Stimulated activated CD4-positive, alpha-beta T cell treated with anti-CD3 and anti-CD28 coated beads, Interleukin-4, amount 100 ng/mL, for 4 hours (primary cell): ENCODE measurements around the gene ZDHHC11B.
"Not testable (repeated sequence)": the region's sequence is repeated elsewhere in the genome, so short reads cannot be mapped to it uniquely, and the experiment has no call there.

Experiments used
- DNase-seq, 2 experiments: peaks; one replicate each; pipeline ENCODE4 v3.0.0-alpha.2; 2020

ZDHHC11B gene, protein sequence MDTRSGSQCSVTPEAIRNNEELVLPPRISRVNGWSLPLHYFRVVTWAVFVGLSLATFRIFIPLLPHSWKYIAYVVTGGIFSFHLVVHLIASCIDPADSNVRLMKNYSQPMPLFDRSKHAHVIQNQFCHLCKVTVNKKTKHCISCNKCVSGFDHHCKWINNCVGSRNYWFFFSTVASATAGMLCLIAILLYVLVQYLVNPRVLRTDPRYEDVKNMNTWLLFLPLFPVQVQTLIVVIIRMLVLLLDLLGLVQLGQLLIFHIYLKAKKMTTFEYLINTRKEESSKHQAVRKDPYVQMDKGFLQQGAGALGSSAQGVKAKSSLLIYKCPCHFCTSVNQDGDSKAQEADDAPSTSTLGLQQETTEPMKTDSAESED

DNA sequence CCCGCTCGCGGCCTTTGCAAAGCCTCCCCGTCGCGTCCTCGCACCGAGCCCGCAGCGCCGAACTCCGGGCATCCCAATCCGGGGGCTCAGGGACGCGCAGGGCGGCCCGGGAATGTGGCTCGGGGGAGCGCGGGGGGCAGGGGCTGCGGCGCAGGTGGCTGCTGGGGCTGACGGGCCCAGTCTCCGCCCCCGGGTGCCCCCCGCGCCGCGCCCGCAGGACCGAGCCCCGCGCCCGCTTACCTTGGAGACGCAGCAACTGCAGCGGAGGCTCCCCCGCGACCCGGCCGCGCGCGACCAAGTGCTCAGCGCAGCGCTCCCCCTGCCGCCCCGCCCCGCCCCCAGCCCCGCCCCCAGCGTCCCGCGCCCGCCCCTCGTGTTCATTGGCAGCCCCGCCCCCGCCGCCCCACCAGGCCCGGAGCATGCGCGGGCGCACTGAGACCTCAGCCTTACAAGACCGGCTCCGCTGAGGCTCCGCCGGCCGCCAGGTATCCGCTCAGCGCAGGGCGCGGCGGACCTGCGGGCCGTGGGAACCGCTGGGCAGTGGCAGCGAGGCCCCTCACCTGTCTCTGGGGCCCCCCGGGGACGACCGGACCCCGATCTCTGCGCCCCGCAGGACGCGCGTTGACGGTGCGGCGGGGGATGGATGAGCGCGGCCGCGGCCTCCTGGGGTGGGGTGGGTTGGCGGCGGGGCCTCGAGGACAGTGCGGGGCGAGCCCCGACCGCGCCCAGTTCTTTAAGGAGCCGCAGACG lies at the start of gene ZDHHC11B:
ZDHHC11B (minus strand) TSS at position 302 of the 750 bp plus-strand sequence. CDS start 17,810 bp downstream, outside the sequence.
- peak; percentile 92 to 98 for DNase-seq

DNA sequence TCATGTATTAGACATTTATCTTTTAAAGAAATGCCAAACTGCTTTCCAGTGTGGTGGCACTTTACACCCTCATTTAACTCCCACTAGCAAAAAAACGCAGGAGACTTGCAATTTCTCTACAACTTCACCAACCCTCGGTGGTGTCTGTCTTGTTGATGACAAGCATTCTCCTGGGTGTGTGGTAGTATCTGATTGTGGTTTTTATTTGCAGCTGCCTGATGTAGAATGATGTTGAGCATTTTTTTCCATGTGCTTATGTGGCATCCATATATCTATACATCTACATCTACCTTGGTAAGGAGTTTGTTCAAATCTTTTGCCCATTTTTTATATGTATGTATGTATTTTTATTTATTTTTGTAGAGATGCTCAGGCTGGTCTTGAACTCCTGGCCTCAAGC lies 49.5 kb upstream of the ZDHHC11B start:
- DNase-seq: not testable (repeated sequence)

DNA sequence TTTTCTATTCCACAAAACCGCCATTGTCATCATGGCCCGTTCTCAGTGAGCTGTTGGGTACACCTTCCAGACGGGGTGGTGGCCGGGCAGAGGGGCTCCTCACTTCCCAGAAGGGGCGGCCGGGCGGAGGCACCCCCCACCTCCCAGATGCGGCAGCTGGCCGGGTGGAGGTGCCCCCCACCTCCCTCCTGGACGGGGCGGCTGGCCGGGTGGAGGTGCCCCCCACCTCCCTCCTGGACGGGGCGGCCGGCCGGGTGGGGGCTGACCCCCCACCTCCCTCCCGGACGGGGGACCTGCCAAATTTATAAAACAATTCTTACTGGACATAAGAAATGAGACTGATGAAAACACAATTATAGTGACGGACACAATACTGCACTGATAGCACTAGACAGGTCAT lies 43.7 kb upstream of the ZDHHC11B start:
- not testable (repeated sequence) for DNase-seq

DNA sequence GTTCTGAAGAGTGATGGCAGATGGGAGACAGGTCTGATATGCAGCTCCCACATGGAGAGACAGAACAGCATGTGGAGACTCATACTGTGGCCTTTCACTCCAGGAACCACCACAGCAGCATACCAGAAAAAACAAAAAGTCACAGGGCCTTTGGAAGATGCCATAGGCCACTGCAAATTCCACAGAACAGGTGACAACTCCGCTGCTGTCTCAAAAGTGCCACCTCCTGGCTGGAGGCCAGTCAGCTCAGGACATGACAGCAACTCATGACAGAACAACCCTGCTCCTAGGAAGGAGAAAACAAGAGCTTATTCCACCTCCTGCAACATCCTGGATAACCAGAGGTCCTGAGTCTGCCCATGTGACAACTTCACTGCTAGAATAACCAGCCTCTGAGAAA lies 41.0 kb upstream of the ZDHHC11B start:
- not testable (repeated sequence) for DNase-seq

DNA sequence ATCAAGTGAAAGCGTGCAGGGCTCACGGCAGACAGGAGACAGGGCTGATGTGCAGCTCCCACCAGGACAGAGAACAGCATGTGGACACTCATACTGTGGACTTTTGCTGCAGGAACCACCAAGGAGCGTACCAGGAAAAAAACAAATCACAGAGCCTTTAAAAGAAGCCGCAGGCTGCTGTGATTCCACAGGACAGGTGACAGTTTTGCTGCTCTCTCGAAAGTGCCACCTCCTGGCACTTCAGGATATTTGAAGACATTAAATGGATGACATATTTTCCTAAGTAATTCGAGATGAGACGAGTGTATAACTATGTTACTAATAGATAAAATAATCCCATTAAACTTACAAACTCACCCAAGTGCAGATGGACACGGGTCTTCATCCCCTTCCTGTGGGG lies 37.0 kb upstream of the ZDHHC11B start:
- no peak for DNase-seq

DNA sequence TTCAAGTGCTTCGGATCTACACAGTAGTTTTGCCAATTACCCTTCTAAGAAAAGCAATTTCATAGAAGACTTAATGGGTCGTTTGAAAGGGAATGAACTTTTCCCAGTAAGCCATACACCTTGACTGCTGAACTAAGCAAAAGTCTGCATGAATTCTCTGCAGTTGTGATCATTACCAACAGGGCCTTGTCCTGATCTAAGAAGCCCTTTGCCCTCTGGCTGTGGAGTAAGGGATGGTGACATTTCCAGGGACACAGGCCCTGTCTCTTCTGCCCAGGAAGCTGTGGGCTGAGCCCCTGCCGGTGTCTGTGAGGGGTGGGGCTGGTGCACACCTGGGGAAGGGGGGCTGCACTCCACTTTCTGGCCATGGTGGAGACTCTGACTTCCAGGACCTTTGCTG lies 35.7 kb upstream of the ZDHHC11B start:
- no peak for DNase-seq

DNA sequence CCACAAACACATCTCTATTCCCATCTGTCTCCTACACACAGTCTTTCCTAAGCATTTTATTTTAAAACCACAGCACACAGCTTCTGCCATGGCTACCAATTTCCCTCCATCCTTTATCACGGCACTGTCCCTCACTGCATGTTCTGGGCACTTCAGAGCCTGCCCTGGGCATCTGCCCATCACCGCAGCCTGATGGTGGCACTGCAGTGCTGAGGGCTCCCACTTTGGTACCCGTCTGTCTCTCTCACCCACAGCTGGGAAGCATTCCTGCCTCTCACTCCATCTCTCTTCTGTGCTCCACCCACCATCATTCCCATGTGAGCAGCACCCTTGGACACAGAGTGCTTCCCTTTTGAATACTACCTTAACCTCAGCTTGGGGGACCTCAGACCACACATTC lies 34.5 kb upstream of the ZDHHC11B start:
- no peak for DNase-seq

DNA sequence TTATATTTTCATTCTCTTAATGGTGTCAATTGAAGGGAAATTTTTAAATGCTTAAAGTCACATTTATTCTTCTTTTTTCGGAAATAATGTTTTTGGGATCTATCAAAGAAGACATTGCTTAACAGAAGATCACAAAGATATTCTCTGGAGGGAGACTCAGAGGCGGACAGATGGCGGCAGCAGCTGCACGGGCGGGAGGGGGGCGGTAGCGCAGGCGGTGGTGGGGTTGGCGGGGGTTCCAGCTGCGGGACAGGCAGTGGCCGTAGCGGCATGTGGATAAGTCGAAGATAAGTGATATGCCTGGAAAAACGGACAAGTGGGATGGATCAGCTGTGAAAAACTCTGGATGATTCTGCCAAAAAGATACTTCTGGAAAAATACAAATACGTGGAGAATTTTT lies 31.6 kb upstream of the ZDHHC11B start:
- DNase-seq: no peak

DNA sequence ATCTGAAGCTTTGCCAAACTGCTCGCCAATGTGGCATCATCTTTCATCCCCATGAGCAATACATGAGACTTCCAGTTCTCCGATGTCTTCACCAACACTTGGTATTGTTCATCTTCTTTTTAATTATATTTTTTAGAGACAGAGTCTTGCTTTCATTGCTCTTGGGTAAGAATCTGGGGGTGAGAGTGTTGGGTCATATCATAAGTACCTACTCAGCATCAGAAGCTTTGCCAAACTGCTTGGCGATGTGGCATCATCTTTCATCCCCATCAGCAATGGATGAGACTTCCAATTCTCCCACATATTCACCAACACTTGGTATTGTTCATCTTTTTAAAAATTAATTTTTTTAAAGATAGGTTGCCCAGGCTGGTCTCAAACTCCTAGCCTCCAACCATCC lies 30.9 kb upstream of the ZDHHC11B start:
- no peak for DNase-seq

DNA sequence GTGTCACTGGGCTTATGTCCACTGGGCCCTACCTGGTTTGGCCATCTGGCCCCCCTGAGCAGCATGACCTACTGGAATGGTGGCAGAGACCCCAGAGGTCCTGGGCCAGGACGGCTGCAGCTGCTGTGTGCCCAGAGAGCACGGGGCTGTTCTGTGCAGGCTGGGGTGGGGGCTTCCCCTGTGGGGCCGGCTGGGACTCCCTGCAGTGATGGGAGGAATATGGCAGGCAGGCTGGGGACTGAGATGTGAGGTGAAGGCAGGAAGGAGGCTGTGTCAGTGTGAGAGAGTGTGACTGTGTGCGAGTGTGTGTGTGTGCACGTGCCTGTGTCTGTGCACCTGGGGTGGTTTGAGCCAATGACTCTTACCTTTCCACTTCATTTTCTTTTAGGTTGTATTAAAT lies 29.0 kb upstream of the ZDHHC11B start:
- not testable (repeated sequence) for DNase-seq

DNA sequence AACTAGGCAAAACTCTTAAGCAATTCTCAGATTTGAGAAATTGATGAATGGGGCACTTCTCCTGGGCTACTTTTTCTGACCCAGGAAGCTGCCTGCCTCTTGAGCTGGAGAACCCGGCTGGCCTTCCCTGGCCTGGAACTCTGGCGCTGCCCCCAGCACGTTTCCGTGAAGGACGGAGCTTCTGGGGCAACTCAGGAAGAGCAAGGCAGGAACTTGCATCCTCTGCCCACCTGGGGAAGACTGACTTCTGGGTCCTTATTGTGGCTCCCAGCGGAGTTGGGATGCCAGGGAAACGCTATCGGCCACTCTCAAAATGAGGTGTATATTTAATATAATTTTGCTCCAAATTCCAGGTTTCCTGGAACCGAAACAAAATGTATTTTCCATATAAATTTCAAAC lies 26.9 kb upstream of the ZDHHC11B start:
- DNase-seq: not testable (repeated sequence)

DNA sequence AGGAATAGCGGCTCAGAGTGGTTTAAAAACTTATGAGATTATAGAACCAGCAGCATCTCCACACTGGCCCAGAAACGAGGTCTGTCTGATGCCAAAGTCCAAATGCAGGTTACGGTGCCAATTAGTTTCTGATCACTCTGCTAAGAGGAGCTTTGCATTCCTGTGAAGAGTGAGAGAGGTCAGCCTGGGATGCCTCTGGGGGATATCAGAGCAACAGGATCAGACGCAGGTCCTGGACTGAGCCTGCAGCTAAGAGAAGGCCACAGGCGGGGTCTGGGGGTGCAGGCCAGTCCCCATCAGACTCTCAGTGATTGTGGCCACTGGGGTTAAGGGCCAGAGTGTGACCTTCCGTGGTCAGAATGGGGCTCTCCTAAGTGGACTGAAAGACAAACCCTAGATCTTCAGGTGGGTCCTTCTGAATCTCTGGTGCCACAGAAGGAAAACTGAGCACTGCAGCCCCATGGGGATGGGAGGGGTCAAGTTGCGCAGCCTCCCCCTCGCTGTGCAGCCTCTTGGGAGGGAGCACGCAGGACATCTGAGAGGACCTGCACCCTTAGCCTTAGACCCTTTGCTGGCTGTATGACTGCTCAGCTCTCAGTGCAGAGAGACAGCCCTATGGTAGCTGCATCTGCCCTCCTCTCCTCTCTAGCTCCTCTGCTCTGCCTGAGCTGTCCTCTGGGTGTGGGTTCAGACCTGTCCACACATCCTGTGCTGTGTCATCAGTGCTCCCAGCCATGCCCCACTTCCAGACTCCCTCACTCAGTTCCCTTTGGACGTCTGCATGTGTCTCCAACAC lies 23.4 kb upstream of the ZDHHC11B start:
- not testable (repeated sequence) for DNase-seq

DNA sequence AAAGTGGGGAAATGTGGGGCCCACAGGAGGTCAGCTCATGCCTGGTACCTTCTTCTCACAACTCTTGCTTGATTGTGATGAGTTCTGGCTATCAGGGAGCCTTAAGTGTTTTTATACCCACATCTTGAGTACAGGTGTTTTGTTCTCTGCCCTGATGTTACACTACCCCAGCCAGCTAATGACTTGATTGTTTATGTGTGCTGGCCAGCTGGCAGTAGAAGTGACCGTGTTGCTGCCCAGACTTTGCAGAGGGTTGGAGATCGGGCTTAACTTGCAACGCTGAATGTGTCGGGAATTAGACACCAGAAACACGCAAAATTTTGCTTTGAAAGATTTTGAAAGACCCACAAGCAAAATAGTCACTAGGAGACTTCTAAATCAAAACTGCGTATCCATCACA lies 16.9 kb upstream of the ZDHHC11B start:
- no peak for DNase-seq

DNA sequence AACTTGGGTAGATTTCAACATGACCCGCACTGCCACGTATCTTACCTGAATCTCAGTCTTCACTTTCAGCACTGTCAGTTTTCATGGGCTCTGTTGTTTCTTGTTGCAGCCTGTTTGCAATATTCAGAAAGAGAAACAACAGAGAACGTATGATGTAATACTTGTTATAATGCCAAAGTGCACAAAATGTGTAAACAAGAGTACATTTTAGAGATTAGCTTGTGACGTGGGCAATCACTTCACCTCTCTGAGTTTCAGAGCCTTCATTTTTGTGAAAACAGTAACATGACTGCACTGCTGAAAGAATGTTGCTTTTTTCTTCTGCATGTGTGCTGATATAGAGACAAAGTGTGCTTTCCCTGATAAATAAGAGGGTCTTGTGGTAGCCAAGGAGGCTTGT lies 16.5 kb upstream of the ZDHHC11B start:
- not testable (repeated sequence) for DNase-seq

DNA sequence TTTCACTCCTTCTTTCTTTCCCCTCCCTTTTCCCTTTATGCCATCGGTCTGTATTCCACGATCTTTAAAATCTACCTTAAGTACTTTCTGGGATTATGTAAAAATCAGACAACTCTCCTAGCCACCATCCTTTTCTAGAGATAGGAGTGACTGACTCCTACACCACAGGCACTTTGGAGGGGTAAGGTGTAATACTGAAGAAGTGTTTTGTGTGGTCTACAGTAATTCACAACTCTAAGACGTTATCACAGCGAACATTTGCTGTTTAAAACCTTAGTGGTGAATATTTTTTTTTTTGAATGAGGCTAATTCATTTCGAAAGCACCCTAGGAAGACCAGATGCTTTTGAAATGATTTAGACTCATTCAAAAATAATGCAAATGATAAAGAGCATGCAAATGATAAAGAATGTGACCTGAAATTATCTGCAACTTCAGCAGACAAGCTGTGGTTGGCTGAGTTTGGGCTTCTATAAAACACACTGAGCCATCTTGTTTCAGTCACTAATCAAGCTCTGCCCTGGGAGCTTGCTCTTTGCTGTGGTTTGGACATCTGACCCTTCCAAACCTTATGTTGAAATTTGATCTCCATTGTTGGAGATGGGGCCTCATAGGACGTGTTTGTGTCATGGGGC lies 14.1 kb upstream of the ZDHHC11B start:
- not testable (repeated sequence) for DNase-seq

DNA sequence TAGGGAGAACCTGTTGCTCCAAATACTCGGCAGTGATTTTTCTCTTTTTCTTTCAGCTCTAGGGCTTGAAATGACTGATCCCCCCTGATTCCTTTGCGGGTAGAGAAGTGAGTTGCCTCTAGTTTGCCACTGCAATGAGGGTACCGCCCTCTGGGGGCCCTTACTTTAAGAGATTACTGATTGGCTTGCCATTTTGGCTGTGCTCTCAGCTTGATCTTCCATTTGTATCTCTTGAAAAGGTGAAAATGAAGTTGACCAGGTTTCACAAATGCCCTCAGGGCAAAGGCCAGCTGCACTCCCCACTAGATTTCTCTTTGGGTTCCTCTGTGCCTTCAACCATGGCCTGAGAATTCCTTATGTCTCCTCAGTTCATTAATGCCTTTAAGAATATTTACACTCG lies 13.5 kb upstream of the ZDHHC11B start:
- DNase-seq: not testable (repeated sequence)

DNA sequence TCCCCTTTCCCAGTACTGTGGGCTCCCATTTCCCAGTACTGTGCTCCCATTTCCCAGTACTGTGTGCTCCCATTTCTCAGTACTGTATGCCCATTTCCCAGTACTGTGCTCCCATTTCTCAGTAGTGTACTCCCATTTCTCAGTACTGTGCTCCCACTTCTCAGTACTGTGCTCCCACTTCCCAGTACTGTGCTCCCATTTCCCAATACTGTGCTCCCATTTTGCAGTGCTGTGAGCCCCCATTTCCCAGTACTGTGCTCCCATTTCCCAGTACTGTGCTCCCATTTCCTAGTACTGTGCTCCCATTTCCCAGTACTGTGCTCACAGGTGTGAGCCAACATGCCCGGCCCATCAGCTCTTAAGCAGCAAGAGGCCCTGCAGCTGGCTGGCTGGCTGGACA lies 11.3 kb upstream of the ZDHHC11B start:
- not testable (repeated sequence) for DNase-seq

DNA sequence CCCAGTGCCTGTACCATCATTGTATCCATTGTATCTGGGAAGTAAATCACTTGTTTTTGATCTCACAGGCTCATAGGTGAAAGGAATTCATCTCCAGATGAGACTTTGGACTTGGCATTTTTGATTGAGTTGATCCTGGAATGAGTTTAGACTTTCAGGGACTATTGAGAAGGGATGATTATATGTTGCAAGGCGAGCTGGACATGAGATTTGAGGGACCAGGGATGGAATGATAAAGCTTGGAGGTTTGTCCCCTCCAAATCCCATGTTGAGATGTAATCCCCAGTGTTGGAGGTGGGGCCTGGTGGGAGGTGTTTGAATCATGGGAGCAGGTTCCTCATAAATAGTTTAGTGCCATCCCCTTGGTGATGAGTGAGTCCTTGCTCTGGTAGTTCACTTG lies 10.4 kb upstream of the ZDHHC11B start:
- DNase-seq: not testable (repeated sequence)

DNA sequence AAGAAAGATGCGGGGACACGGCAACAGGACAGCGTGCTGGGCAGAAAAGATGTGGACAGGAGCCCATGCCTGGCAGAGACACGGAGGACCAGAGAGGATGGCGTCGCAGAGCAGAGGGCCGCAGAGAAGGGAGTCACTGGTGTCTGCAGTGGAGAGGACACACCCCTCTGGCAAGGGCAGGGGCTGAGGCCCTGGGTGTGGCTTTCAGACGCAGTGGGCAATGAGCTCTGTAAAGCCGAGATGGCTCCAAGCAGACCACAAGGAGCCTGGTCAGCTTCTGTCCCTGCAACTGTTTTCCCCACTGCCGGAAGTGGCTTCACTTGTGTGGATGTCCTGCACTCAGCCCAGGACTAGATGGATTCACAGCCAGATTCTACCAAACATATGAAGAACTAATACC lies 4.2 kb upstream of the ZDHHC11B start:
- DNase-seq: not testable (repeated sequence)

DNA sequence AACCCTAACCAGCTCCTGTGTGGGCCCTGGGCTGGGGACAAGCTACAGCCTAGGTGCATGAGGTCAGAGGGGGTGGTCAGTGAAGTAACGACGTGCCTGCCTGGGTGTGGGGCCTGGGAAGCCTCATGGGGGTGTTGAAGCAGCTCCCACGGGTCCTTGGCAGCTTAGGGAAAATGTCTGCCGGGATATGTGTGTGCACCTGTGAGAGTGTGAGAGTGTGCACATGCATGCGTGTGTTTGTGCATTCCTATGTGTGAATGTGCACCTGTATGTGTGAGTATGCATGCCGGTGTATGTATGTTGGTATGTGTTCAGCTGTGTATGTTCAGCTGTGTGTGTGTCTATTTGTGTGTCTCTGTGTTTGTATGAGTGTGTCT lies 3.3 kb upstream of the ZDHHC11B start:
- not testable (repeated sequence) for DNase-seq

DNA sequence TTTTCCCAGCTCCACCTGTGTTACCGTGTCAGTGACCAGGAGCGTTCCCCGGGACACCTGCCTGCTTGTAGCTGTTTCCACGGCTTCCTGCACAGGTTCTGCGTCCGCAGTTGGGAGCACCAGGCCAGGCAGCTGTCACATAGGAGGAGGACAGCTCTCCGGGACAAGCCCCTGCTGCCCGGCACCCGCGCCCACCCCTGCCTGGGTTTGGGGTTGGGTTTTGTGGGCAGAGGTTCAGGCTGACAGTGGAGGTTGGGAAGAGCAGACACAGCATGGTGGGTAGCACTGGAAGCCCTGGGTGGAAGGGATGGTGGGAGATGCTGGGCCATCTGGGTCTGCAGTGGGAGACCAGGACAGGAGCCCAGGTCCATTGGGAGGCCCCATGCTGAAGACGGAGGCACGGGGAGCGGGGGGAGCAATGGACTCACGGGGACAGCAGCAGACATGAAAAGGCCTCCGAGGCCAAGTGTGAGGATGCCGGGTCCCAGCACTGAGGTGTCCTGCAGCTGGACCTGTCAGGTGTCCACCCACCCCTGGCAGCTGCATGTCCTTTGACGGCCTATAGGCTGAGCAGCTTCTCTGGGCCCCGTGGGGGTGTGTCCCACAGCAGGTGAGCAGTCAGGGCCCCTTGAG lies 2.8 kb upstream of the ZDHHC11B start:
- DNase-seq: not testable (repeated sequence)

DNA sequence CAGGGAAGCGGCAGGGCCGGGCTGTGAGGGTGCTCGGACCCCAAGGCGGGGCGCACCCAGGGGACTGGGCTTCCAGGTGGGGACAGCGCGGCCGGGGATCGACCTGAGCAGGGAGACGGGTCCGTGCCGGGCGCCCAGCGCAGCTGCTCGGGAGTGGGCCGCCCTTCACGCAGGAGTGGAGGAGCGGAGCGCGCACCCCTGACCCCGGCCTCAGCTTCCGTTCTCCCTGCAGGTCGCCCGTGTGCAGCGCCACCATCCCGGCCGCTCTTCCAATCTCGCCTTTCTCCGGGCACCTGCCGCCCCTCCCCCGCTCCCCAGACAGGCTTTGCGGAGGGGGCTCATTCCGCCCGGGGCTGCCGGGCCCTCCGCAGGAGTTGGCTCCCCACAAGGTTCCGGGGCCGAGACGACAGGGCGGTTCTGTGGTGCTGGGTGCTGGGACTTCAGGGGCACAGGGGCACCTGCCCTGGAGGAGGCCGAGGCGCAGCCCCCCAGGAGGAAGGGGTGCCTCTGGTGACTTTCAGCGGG lies 714 bp upstream of the ZDHHC11B start:
- DNase-seq: peak; percentile 3 to 30
